Posterior cingulate gyrus (tissue), 11 donors: ENCODE results near the gene SNX20.
A peak's percentile ranks its signal among the peaks of the same experiment; 100 is the strongest.

ENCODE experiments used
- DNase-seq, 10 donors: peaks; one replicate each; pipeline versions ENCODE4 v3.0.0 to v3.0.0-alpha.2; 2020 to 2021; ENCODE audit warnings: mixed read lengths in 3 of 10
- intact Hi-C: fragments of 100-400 bp; cut with DNase I; formaldehyde crosslinking; loops from one replicate; pipeline ENCODE4 v1.15.1; 2023

Gene SNX20

DNA sequence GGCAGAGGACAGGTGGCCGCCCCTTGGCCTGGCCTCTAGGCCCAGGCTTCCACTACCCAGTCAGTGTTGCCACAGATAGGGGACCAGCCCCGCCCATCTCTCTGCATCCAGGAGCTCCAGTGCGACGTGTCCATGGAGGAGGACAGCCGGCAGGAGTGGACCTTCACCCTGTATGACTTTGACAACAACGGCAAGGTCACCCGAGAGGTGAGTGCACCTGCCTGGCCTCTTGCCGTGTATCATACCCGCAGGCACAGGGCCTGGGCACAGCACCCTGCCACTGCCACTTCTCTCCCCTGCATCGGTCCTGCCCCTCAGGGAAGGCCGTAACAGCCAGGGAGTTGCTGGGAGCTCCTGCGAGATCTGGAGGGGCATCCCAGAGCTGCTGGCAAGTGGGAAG lies 55.7 kb downstream of the SNX20 start:
- peak in 2 of 10 donors; percentile 30 to 72 for DNase-seq
- intact Hi-C loops, result no loop called here

DNA sequence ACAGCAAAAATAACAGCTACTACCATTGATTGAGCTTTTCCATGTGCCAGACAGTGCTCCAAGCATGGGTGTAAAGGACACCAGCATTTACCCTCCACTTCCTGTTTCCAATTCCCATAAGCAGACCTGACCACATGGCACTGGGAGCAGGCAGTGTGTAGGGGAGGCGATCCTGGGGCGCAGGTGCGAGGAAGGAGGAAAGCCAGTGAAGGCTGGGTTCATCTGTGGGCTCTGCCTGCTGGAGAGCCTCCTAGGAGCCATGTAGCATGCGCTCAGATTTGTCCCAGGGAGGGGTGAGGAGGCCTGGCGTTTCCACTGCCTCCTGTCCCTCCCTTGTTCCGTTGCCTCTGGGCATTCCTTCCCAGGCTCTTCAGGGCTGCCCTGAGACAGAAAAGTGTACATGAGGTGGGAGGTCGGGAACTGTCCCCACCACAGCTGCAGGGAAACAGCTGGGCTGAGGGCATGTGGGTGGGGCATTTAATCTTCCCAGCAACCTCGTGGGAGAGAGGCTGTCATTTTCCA lies 56.6 kb downstream of the SNX20 start:
- intact Hi-C loops, result no loop called here
- peak in 2 of 10 donors; percentile 7 to 30 for DNase-seq

DNA sequence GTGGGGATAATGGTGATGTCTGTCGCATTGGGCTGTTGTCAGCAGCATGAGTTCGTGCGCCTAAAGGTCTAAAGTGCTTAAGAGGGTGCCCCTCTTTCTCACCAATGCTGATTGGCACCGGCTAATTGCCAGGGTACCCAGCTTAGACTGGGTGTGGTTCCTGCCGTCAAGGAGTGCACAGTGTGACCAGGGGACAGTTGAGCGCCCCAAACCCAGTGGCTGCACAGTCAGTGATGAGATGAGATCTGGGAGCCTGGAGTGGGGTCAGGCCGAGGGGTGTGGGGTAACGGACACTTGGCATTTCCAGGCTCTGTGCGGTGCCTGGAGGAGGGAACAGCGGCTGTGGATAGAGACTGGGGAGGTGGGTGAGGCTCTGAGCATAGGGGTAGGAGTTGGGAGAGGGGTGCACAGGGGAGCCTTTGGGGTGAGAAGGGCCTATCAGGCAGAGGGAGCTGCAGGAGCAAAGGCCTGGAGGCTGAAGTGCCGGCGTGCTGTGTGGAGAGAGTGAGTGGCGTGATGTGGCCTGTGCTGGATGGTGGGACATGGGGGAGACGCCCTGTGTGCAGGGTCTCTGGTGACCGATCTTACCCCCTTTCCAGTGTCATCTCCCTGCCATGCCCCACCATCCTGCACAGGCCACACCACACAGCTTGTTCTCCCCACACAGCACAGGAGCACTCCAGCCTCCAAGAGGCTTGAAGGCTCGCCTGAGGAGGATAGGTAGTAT lies 58.3 kb downstream of the SNX20 start:
- intact Hi-C loops, result no loop called here
- peak in 1 of 10 donors; percentile 24 for DNase-seq

DNA sequence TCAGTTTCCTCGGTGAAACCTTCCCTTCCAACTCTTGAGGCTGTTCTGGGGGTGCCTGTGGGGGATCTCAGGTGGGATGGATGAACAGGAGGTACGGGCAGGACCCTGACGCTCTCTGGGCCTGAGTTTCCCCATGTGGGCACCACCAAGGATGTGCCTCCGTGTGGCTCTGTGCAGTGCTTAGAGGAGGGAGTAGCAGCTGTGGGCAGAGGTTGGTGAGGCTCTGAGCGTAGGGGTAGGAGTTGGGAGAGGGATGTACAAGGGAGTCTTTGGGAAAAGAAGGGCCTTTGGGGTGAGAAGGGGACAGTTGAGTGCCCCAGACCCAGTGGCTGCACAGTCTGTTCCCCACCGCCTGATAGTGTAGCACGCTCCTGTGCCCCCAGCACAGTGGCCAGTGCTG lies 59.1 kb downstream of the SNX20 start:
- intact Hi-C loops, result no loop called here
- DNase-seq, result peak in 1 of 10 donors; percentile 15
